ENCODE results near the gene AGFG1.

The AGFG1 gene, protein sequence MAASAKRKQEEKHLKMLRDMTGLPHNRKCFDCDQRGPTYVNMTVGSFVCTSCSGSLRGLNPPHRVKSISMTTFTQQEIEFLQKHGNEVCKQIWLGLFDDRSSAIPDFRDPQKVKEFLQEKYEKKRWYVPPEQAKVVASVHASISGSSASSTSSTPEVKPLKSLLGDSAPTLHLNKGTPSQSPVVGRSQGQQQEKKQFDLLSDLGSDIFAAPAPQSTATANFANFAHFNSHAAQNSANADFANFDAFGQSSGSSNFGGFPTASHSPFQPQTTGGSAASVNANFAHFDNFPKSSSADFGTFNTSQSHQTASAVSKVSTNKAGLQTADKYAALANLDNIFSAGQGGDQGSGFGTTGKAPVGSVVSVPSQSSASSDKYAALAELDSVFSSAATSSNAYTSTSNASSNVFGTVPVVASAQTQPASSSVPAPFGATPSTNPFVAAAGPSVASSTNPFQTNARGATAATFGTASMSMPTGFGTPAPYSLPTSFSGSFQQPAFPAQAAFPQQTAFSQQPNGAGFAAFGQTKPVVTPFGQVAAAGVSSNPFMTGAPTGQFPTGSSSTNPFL

DNA sequence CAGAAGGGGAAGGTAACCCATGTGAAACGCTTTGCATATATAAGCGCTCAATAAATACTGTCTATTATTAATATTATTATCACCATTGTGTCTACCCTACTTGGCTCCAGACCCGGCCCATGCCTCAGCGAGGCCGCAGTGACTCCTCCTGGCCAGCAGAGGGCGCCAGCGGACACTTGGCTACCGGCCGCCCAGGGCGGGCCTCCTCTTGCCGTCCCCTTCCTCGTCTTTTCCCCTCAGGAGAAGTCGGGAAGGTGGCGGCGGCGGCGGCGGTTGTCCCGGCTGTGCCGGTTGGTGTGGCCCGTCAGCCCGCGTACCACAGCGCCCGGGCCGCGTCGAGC is at the start of gene AGFG1:
Gene AGFG1, plus strand, starts transcription at position 233 of the 341 bp plus-strand sequence. CDS start 266 bp downstream, outside the sequence.
- DNase-seq: peak; percentile 80 to 88

DNA sequence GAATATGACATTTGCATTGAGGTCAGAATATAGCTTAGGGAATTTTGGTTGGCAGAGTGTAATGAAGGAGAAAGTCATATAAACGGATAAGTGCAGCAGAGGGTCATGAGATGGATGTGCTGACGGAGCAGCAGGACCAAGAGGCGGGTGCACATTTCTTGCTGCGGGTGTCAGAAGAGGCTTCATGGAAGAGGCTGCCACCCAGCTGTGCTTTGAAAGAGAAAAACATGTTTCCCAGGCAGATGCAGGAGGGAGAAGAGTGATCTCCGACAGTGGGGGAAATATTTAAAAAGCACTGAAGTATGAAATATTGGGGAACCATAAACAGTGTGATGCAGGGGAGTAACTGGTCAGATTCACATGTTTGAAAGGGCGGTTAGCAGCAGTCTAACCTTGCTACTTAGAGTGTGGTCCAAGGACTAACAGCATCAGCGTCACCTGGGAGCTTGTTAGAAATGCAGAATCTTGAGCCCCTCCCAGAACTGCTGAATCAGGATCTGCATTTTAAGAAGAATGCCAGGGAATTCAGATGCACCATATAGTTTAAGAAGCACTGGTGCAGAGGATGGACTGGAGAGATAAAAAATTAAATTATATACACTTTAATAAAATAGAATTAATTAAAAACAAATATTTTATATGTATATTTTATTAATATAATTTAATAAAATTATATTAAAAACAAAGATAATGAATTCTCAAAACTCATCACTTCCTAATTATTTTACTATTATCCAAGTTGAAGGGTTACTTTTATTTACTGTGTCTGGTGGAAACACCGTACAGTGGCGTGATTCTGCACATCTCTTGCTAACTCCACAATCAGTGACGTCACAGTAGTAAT is 48.1 kb upstream of the AGFG1 start:
- DNase-seq: no peak

DNA sequence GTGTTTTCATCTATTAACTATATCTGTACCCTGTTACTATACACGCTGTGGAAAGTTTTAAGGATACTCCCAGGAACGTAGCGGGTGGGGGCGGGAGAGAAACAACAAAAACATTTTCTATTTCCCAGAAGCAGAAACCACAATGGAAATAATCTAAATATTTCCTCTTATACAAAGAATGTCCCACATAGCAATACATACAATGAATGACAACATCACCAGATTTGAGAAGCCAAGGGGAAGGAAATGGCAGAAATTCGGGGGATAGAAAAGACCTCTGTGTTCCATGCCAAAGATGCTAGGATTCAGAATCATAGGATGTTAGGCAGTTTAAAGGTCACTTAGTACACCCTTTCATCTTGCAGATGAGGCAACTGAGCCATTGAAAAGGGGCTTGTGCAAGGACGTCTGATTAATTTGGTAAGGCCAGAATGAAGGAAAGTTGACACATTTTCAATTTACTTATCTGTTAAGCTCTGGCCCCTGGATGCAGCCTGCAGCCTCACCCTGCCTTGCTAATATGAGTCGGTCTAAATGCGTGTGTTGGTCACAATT is 43.1 kb upstream of the AGFG1 start:
- DNase-seq: no peak

DNA sequence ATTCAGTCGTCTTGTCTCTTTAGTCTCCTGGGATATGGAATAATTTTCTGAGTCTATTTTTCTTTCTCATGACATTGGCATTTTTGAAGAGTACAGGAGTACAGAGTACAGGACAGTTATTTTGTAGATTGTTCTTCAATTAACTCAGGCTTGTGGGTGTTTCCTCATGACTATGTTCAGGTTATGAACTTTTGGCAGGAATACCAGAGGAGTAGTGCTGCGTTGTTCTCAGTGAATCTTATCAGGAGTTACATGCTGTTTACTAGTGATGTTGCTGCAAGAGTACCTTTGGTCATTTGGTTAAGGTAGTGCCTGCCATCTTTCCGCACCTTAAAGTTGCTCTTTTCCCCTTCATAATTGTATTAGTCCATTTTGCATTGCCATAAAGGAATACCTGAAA is 41.3 kb upstream of the AGFG1 start:
- no peak for DNase-seq

DNA sequence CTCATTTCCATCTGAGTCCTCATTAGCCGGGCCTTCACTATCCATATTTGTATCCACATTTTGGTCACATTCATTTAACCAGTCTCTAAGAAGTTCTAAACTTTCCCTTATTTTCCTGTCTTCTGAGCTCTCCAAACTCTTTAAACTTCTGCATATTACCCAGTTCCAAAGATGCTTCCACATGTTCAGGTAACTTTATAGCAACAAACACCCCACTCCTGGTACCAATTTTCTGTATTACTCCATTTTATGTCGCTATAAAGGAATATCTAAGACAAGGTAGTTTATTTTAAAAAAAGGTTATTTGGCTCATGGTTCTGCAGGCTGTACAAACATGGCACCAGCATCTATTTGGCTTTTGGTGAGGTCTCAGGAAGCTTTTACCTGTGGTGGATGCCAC is 38.8 kb upstream of the AGFG1 start:
- DNase-seq: no peak

DNA sequence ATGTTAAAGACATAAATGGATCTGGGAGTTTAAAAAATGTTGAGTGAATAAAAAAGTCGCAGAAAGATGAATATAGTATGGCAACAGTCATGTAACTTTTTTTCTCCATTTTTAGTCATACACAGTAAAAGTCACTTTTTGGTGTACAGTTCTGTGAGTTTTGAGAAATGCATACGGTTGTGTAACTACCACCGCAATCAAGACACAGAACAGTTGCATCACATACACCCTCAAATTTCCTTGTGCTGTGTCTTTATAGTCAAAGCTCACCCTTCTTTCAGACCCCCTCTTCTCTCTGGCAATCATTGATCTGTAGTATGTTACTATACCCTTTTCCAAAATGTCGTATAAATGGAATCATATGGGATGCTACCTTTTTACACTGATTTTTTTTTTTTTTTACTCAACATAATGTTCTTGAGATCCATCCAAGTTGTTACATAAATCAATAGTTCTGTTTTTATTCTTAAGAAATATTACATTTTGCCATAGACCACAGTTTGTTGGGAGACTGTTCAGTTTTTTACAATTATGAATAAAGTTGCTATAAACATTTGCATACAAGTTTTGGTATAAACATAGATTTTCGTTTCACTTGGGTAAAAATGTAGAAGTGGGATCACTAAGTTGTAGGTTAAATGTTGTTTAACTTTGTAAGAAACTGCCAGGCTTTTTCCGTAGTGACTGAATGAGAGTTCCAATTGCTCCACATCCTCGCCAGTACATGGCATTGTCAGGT is 35.4 kb upstream of the AGFG1 start:
- no peak for DNase-seq

DNA sequence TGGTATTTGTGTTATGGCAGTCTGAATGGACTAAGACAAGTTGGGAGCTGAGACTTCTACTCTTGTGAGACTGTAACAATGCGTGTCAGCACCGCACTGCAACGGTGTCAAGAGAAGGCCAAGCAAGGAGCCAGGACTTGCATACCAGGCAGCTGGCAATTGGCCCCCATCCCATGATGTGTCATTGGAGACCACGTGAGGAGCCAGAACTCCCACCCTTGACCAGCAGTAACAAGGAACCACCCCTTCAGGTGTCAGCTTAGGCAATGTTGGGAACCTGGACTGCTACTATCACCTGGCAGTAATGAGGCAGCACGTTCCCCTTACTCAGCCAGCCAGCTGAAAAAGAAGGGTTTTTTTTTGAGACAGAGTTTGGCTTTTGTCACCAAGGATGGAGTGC is 32.7 kb upstream of the AGFG1 start:
- no peak for DNase-seq

DNA sequence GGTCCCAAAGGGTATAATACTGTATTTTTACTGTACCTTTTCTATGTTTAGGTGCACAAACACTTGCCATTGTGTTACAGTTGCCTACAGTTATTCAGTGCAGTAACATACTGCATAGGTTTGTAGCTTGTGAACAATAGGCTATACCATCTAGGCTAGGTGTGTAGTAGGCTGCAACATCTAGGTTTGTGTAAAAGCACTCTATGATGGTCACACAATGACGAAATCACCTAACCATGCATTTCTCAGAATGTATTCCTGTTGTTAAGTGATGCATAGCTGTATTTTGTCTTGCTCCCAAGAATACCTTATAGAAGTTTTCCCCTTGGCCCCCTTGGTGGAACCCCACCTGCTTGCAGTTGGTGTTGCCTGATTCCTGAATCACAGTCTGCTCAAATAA is 29.3 kb upstream of the AGFG1 start:
- DNase-seq: no peak

DNA sequence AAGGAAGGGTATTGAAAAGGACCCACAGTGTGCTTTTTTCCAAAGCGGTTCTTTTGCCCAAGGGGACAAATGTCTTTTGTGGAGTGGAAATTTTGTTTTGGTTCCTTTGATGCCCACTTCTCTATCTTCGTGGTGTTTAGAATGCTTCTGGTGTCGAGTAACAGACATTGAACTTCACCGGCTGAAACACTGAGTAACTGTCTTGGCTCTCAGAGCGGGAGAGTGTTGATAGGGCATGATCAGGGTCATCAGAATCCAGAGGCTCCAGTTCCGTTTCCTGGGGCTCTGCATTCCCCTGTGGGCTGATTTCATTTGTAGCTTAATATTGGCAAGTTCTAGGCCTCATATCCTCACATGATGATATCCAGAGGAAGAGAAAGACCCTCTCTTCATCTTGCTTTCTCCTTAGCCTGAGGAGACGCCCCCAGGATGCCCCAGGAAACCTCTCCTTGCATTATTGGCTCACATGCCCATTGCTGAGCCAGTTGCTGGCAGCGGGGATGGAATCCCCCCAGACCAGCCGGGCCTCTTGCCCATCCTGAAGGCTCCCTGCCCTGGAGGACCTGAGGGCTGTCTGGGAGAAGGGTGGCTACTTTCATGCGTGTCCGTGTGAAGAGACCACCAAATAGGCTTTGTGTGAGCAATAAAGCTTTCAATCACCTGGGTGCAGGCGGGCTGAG is 27.9 kb upstream of the AGFG1 start:
- DNase-seq: no peak

DNA sequence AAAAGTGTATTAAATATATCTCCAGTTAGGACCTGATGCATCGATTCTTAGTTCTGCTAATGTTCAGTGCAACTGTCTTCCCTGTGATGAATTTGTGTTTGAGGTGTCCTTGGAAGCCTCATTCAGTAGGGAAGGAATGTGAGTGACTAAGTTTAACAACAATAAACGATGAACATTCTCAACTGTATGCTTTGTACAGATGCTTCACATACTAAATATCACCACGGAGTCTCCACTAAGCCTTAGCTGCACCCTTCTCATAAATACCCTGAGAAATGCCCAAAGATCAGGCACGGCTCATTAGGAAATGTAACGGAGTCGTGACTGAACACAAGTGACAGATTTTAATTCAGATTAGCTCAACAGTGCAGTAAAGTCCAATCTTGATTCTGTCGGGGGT is 24.4 kb upstream of the AGFG1 start:
- DNase-seq: no peak

DNA sequence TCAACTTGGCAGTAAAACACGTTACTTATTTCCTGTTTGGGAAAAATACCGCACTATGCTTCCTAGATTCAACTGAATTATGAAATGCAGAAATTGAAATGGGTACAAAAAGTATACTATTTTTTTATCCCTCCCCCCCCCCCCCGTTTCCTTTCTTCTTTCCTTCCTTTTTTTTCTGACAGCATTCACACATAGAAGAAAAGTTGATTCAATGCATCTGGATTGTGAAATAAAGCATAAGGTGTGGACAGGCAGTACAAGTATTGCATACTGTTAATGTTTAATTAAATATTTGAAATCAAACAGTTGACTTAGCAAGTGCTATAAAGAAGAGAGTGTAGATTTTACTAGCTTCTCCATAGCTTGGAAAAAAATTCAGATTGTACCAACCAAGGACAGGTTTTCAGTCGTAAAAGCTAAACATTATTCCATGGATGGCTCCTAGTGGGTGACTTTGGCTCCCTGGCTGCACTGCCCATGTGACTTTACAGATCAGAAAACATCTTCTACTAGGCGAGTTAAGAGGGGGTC is 21.6 kb upstream of the AGFG1 start:
- no peak for DNase-seq

DNA sequence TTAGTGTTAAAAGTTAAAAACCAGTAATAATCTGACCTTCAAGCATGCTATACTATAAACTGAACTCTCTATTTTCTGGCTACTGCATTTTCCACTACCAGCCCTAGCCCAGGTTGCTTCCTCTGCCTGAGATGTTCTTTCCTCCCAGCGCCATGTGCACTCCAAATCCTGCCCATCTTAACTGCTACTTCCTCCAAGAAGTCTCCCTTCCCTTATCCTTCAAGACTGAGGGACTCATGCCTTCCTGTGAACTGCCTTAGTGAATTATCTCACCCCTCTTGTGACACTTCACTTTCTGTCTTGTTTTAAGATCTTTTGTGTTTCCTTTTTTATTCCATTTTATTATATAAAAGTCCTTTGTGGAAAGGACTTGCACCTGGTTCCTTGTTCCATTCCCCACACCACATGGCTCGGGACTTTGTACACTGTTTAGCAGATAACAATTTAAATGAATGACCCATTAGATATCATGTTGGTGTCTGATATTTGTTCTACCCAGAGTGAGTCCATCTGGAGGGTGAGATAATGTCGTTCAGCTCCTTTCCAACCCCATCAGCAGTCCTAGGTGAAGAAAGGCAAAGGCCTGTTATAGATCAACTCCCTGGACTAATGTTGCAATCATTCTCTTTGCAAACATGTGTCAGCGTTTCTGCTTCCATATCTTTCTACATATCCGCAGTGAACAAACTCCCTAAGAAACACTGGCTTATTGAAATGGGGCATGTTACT is 20.9 kb upstream of the AGFG1 start:
- DNase-seq: no peak

DNA sequence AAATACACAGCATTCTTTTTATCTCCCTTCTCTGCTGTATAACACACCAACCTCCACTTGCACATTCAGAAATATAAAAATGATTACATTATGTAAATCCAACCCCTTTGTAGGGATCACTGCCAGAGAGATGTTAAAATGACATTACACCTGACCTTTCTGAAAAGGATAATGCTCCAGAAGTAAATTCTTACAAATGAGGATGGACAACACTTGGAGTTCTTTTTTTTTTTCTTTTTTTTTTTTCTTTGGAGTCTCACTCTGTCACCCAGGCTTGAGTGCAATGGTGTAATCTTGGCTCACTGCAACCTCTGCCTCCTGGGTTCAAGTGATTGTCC is 20.3 kb upstream of the AGFG1 start:
- DNase-seq: no peak

DNA sequence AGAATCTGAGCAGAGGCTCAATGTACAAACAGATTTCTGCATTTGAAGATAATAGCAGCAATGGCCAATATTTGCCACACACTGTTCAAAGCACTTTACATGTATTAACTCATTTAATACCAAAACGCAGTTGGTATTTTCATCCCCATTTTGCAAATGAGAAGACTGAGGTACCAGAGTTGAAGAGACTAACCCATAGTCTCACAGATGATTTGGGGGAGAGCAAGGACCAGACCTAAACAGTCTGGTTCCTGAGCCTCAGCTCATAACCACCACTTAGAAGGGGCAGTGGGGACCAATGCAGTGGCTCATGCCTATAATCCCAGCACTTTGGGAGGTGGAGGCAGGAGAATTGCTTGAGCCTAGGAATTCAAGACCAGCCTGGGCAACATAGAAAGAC is 18.1 kb upstream of the AGFG1 start:
- no peak for DNase-seq

DNA sequence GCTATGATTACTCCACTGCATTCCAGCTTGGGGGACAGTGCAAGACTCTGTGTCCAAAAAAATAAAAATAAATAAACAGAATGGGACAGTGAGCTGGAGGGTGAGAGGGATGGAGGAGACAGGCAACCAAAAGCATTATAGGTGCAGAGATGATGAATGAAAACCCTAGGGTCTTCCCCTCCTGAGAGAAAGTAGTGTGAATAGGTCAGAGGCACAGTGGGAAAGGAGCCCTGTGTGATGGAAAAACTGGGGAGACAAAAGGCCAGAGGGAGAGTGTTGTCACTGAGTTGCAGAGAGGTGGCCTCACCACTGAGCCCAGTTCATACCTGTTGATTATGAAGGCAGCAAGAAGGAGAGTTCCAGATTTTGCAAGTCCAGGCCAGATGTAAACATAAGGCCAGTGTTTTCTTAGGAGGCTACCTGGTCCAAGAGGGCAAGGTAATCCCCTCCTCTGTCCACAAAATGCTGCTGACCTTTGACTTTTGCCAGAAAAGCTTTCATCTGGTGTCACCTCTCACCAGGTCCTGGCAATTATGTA is 17.6 kb upstream of the AGFG1 start:
- DNase-seq: no peak

DNA sequence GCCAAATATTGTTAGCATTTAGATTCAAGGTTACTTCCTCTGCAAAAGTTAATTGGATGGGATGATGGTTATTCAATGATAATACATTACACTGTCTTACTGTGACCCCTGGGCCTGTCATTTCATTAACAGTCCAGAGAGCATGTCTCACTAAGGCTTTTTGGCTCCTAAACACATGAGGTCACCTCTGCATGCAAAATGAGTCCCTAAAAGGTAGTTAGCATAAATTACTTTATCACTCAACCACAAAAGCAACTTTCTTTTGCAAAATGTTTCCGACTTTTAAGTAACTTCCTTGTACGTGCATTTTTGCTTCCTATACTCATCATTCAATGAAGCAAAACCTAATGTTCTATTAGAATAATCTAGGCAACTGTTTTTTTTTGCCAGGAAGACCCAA is 16.8 kb upstream of the AGFG1 start:
- no peak for DNase-seq

DNA sequence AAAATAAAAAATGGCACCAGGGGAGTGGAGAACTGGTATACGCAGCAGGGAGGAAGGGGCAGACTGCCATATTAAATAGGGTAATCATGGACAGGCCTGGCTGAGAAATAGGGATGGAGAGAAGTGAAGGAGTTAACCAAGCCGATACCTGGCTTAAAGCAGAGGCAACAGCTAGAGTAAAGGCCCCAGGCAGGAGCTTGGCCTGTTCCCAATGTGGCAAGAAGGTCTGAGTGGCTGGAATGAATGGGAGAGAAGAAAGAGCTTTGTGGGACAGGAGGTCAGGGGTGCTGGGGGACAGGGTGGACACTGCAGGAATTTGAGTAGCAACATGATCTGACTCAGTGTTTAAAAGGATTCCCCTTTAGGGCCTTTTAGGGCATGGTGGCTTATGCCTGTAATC is 15.9 kb upstream of the AGFG1 start:
- DNase-seq: no peak

DNA sequence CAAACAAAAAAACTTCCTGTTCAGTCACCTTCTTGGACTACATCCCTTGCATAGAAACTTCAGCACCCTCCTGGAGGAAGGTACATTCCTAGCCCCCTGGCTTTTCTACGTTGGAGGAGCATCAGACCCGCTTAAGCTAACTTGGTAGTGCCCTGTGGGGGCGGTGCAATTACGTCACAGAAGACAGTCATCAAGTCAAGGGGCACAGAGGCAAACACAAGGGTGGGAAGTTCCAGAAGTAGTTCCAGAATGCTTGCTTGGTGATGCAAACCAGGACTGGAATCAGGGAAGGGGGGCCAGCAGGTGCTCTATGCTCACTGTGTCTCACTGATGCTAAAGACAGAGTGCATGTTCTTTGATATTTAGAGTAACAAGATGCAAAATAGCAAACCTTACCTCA is 15.2 kb upstream of the AGFG1 start:
- DNase-seq: peak in 1 of 2 experiments; percentile 27

DNA sequence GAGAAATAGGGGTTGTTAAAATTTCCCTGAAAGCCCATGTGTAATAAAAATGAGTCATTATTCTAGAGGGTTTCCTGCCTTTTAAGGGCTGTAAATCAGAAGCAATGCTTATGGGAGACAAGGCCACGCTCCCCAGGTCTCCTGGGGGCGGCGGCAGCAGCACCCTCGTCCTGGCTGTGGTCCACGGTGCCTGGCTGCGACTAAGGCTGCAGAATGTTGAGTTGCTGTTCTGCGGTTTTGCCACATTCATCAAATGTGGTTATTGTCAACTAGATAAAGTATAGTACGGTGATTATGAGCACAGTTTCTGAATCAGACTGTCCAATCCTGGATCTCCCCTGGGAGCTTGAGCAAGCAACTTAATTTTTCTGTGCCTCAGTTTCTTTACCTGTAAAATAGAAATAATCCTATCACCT is 11.9 kb upstream of the AGFG1 start:
- peak; percentile 56 to 85 for DNase-seq

DNA sequence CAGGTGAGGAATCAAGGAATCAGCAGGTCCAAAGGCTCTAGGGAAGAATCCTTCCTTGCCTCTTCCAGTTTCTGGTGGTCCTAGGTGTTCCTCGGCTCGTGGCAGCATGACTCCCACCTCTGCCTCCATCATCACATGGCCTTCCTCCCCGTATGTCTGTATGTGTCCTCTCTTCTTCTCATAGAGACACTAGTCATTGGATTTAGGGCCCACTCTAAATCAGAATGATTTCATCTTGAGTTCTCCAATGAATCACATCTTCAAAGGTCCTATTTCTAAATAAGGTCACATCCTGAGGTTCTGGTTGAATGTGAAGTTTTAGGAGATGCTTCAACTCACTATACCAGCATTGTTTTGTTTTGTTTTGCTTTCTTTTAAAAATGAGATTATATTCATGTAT is 11.1 kb upstream of the AGFG1 start:
- no peak for DNase-seq

DNA sequence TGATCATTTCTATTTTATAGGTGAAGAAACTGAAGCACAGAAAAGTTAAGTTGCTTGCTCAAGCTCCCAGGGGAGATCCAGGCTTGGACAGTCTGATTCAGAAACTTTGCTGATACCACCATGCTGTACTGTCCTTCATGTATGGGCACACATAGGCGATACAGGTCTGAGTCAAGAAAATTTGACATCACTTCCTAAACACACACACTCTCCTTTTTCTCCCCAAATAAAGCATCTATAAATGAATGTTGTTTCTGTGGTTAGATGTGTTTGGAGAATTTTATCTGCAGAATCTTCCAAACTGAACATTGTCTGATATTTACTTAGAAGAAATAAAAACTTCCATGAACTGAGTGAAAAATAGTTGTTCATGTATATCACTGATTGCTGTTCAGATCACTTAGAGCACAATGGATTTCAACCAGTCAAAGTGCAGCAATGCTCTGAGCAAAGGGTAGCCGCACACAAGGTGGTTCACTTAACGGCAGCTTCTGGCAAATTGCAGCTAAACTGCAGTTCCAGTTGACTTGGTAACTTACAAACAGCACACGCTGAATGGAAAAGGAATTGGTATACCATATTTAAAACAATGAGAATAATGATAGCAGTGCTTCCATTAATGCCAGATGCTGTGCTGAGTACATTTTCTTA is 10.0 kb upstream of the AGFG1 start:
- no peak for DNase-seq
